IPS DF 6.9 (cell line): ENCODE data around the gene IER5L.
A peak's percentile ranks its signal among the peaks of the same experiment; 100 is the strongest.

Source experiments
- DNase-seq: peaks from one replicate; pipeline ENCODE4 v3.0.0-alpha.2; 2013; ENCODE audit warnings: low read depth, low spot score
- H3K27ac ChIP-seq: one replicate; pipeline ENCODE4 v1.5.1; 2013; ENCODE audit warnings: low read length, control low read depth
- H3K27me3 ChIP-seq: 2 replicates; pipeline ENCODE4 v1.6.1; 2013; ENCODE audit warnings: mild to moderate bottlenecking, low read length; ENCODE audit not compliant: control insufficient read depth, insufficient read depth
- H3K36me3 ChIP-seq: 2 replicates; pipeline ENCODE4 v1.6.1; 2013; ENCODE audit warnings: low read length; ENCODE audit not compliant: control insufficient read depth, insufficient read depth
- H3K4me1 ChIP-seq: 2 replicates; pipeline ENCODE4 v1.6.1; 2013; ENCODE audit warnings: low read length; ENCODE audit not compliant: control insufficient read depth, insufficient read depth
- H3K4me3 ChIP-seq: 2 replicates; pipeline ENCODE4 v1.5.1; 2013; ENCODE audit warnings: mild to moderate bottlenecking, low read length
- H3K9me3 ChIP-seq: 2 replicates; pipeline ENCODE4 v1.6.1; 2013; ENCODE audit warnings: low read length, inconsistent platforms; ENCODE audit not compliant: control insufficient read depth, insufficient read depth
- WGBS: extraction: QIAGEN DNeasy Blood & Tissue Kit; methylation state at CpG from one replicate; pipeline ENCODE4 v1.1.7; 2013; ENCODE audit warnings: mixed read lengths, missing lambda C conversion rate; ENCODE audit not compliant: insufficient read length, insufficient coverage; 5-methylcytosine and 5-hydroxymethylcytosine counted together

The IER5L gene

DNA sequence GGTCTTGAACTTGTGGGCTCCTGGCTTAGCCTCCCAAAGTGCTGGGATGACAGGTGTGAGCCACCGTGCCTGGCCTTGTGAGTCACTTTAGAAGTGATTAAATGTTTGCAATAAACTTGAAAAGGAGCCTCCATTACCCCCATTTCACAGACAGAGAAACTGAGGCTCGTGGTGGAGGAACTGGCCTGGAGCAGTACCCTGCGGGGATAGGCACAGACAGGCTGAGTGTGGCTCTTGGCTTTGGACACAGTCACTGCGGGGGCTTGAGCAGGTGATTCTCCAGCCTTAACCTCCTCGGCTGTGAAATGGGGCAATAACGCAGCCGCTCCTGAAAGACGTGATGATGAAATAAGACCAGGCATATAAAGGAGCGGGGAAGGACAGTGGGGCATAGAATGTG is 40.9 kb upstream of the IER5L start:
- H3K4me1 ChIP-seq, result 0 out of 2 replicates have a peak, but pooled peaks cover 1% of the 10 kb centered on the region
- no peaks in the 10 kb centered on the region for H3K27me3 ChIP-seq
- no peak for DNase-seq
- H3K36me3 ChIP-seq, result no peaks in the 10 kb centered on the region
- H3K4me3 ChIP-seq, result no peak overlapping the region
- no peak overlapping the region for H3K27ac ChIP-seq
- no CpG with 5 or more reads among the region's 9 CpGs for WGBS
- H3K9me3 ChIP-seq, result no peaks in the 10 kb centered on the region

DNA sequence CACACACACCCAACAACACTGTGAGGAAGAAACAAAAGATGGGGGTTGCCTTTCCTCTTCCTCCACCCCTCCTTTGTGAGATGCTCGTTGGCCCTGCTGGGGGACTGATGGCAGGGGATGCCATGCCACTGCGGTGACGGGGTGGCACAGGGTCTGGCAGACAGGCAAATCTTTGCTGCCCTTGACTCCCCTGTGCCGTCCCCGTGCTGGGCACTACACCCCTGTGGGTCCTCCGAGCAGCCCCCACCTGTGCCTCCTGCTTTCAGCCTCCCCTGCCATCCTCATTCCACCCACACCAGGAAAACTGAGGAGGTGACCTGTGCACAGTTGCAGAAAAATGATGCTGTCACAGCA is 40.2 kb upstream of the IER5L start:
- Histone ChIP-seq H3K4me3 (no peak overlapping the region), H3K36me3 (no peaks in the 10 kb centered on the region), H3K27me3 (no peaks in the 10 kb centered on the region), H3K27ac (no peak overlapping the region), H3K4me1 (0 out of 2 replicates have a peak, but pooled peaks cover 1% of the 10 kb centered on the region), H3K9me3 (no peaks in the 10 kb centered on the region)
- no peak for DNase-seq
- WGBS, result no CpG with 5 or more reads among the region's 6 CpGs

GRCh38 chr9:129213551-129213950 is 35.5 kb upstream of the IER5L start:
- no peak overlapping the region for H3K4me3 ChIP-seq
- H3K4me1 ChIP-seq, result peaks cover 3% of the 10 kb centered on the region; the same call in 1 of the 2 replicates
- H3K36me3 ChIP-seq, result no peaks in the 10 kb centered on the region
- H3K27ac ChIP-seq, result no peak overlapping the region
- no CpG with 5 or more reads among the region's 5 CpGs for WGBS
- DNase-seq, result no peak
- no peaks in the 10 kb centered on the region for H3K9me3 ChIP-seq
- H3K27me3 ChIP-seq, result no peaks in the 10 kb centered on the region

DNA sequence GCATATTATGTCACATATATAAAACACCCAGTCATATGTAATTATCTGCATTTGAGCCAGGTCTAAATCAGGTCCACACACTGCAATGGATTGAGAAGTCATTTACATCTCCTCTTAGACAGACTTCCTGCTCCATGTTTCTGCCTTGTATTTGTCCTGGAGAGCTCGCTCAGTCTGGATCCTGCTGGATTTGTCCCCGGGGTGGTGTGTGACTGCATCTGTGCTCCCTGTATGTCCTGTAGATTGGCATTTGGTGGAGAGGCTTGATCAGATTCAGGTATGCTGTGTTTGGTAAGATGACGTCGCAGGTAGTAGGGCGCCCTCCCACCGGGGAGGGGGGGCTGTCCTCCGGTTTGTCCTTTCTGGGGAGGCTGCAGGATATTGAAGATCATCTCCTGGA is 33.6 kb upstream of the IER5L start:
- no peak overlapping the region for H3K4me3 ChIP-seq
- no peaks in the 10 kb centered on the region for H3K36me3 ChIP-seq
- no CpG with 5 or more reads among the region's 7 CpGs for WGBS
- H3K9me3 ChIP-seq, result no peaks in the 10 kb centered on the region
- H3K27ac ChIP-seq, result no peak overlapping the region
- no peaks in the 10 kb centered on the region for H3K27me3 ChIP-seq
- DNase-seq, result no peak
- peaks cover 4% of the 10 kb centered on the region; the same call in 1 of the 2 replicates for H3K4me1 ChIP-seq

GRCh38 chr9:129210125-129210524 is 32.1 kb upstream of the IER5L start:
- Histone ChIP-seq H3K27me3 (no peaks in the 10 kb centered on the region), H3K27ac (no peak overlapping the region), H3K9me3 (no peaks in the 10 kb centered on the region), H3K4me1 (peaks cover 4% of the 10 kb centered on the region; the same call in 1 of the 2 replicates), H3K36me3 (no peaks in the 10 kb centered on the region), H3K4me3 (no peak overlapping the region)
- no peak for DNase-seq
- no CpG with 5 or more reads among the region's 5 CpGs for WGBS

GRCh38 chr9:129209580-129209979 is 31.5 kb upstream of the IER5L start:
- no CpG with 5 or more reads among the region's 7 CpGs for WGBS
- no peak overlapping the region for H3K27ac ChIP-seq
- H3K9me3 ChIP-seq, result no peaks in the 10 kb centered on the region
- DNase-seq, result no peak
- H3K4me3 ChIP-seq, result peak overlapping the region; percentile 40; the same call in 1 of the 2 replicates
- H3K4me1 ChIP-seq, result peaks cover 4% of the 10 kb centered on the region; the same call in 1 of the 2 replicates
- H3K36me3 ChIP-seq, result no peaks in the 10 kb centered on the region
- no peaks in the 10 kb centered on the region for H3K27me3 ChIP-seq

GRCh38 chr9:129209109-129209508 is 31.0 kb upstream of the IER5L start:
- H3K4me3 ChIP-seq, result peak overlapping the region; percentile 40; the same call in 1 of the 2 replicates

DNA sequence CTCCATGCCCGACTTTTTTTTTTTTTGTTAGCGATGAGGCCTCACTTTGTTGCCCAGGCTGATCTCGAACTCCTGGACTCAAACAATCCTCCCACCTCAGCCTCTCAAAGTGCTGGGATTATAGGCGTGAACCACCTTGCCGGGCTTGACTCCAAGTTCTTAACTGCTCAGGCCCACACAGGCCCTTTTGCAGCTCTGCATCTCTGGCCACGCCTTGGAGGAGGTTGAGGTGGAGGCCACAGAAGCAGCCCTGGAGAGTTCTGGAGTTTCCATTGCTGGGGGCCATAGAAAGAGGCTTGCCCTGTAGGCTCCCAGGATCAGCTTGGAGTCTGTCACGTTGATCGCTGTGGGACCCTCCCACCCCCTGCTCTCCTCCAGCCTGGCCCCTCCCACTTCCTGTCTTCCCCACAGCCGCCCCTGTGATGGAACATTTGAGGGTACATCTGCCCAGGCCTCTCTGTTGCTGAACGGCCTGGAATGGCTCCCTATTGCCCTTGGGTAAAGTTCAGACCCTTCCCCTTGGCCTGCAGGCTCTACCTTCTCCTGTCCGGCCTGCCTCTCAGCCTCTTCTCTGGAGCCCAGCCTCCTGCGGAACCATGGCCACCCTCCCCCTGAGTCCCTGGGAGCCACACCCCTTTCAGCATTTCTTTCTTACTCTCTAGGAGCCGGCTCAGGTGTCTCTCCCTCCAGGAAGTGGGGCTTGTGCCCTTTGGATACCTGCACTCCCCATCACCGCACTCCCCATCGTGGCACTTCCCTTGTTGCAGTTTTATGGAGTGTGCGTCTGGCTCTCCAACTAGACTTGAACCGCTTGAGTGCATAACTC is 30.4 kb upstream of the IER5L start:
- Histone ChIP-seq H3K9me3 (no peaks in the 10 kb centered on the region), H3K4me3 (peak overlapping the region; percentile 40; the same call in 1 of the 2 replicates), H3K27me3 (no peaks in the 10 kb centered on the region), H3K27ac (no peak overlapping the region), H3K36me3 (no peaks in the 10 kb centered on the region), H3K4me1 (peaks cover 4% of the 10 kb centered on the region; the same call in 1 of the 2 replicates)
- no CpG with 5 or more reads among the region's 17 CpGs for WGBS
- DNase-seq, result peak; percentile 81

More at GRCh38 chr9:129209109-129209508, 31.0 kb upstream of the IER5L start:
- no peak overlapping the region for H3K27ac ChIP-seq
- no CpG with 5 or more reads among the region's 4 CpGs for WGBS
- no peaks in the 10 kb centered on the region for H3K36me3 ChIP-seq
- H3K27me3 ChIP-seq, result no peaks in the 10 kb centered on the region
- H3K4me1 ChIP-seq, result peaks cover 4% of the 10 kb centered on the region; the same call in 1 of the 2 replicates
- no peak for DNase-seq
- no peaks in the 10 kb centered on the region for H3K9me3 ChIP-seq

GRCh38 chr9:129206905-129207304 is 28.8 kb upstream of the IER5L start:
- Histone ChIP-seq H3K36me3 (no peaks in the 10 kb centered on the region), H3K4me3 (no peak overlapping the region), H3K9me3 (no peaks in the 10 kb centered on the region), H3K4me1 (peaks cover 4% of the 10 kb centered on the region; the same call in 1 of the 2 replicates), H3K27me3 (no peaks in the 10 kb centered on the region), H3K27ac (no peak overlapping the region)
- no CpG with 5 or more reads among the region's 7 CpGs for WGBS
- DNase-seq, result no peak

DNA sequence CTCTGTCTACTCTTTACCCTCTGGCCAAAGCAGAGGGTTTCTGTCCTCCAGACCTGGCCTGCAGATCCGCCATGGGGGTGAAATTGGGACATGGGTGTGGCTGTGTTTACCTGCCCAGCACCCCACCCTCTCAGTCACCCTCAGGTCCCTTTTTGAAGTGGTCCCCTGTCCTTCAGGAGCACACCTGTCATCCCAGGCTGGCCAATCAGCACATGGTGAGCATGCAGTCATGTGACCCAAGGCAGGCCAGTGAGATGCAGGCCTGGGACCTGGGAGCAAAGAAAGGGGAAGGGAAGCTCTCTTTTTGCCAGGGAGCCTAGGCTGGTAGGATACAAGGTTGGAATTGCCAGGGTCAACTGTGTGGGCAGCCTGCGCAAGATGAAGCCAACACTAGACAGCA is 28.3 kb upstream of the IER5L start:
- WGBS, result no CpG with 5 or more reads among the region's 2 CpGs
- DNase-seq, result no peak
- H3K4me3 ChIP-seq, result no peak overlapping the region

More for the DNA sequence above, 28.3 kb upstream of the IER5L start:
- Histone ChIP-seq H3K27me3 (no peaks in the 10 kb centered on the region), H3K4me1 (peaks cover 4% of the 10 kb centered on the region; the same call in 1 of the 2 replicates), H3K9me3 (no peaks in the 10 kb centered on the region), H3K36me3 (no peaks in the 10 kb centered on the region), H3K27ac (no peak overlapping the region)
